Stimulated activated naive CD8-positive, alpha-beta T cell treated with anti-CD3 and anti-CD28 coated beads, Interleukin-15, Interleukin-2, amounts not matched to agents 100 ng/mL and 50 ng/mL, for 24 hours (primary cell): Measurements from ENCODE around the gene SP140L.

Experiments used
- H3K27ac Mint-ChIP-seq: one replicate; pipeline ENCODE4 v1.8.0; 2021; ENCODE audit warnings: mild to moderate bottlenecking, mixed read lengths
- H3K27me3 Mint-ChIP-seq: one replicate; pipeline ENCODE4 v1.8.0; 2021; ENCODE audit warnings: mixed read lengths
- H3K36me3 Mint-ChIP-seq: one replicate; pipeline ENCODE4 v1.8.0; 2021; ENCODE audit warnings: low read depth, mixed read lengths
- H3K4me1 Mint-ChIP-seq: one replicate; pipeline ENCODE4 v1.8.0; 2021; ENCODE audit warnings: low read depth, mixed read lengths
- H3K4me3 Mint-ChIP-seq: one replicate; pipeline ENCODE4 v1.8.0; 2021; ENCODE audit warnings: mild to moderate bottlenecking, mixed read lengths
- H3K9me3 Mint-ChIP-seq: one replicate; pipeline ENCODE4 v1.8.0; 2021; ENCODE audit warnings: mixed read lengths

Gene SP140L

DNA sequence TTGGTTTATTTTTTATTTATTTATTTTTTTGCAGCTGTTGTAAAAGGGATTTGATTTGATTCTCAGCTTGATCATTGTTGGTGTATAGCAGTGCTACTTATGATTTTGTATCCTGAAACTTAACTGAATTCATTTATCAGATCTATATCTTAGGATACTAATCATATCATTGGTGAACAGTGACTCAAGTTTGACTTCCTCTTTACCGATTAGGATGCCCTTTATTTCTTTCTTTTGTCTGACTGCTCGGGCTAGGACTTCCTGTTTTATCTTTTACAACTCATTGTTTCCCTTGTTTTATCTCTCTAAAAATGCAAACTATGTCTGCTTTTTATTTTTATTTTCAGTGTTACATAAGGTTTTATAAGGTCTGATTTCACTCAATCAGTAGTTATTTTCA is 112.6 kb downstream of the SP140L start:
- Mint-ChIP-seq H3K27me3 (no peaks in the 10 kb centered on the region), H3K9me3 (peaks cover 3% of the 10 kb centered on the region), H3K4me3 (peak overlapping the region; percentile 63), H3K4me1 (peaks cover 78% of the 10 kb centered on the region), H3K27ac (peak overlapping the region; percentile 87), H3K36me3 (peaks cover 66% of the 10 kb centered on the region)

DNA sequence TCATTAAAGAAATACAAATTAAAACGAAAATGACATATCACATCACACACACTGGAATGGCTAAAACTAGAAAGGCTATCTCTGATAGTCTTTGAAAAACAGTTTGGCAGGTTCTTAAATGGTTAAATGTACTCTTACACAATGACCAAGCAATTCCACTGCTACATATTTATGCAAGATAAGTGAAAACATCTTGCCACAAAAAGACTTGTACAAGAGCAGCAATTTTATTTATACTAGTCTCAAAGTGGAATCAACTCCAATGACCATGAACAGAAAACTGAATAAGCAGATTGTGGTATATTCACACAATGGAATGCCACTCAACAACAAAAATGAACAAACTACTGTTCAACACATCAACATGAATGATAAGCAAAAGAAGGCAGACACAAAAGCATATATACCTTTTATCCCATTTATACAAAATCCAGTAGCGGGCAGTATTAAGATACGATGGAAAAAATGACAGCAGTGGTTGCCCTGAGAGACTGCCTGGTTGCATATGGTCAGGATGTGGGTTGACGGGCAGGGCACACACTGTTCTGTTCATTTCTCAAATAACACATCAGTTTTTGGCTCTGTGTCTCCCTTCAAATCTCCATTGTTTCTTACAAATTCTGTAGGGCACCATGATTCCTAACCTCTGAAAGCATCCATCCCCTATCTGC is 114.4 kb downstream of the SP140L start:
- Mint-ChIP-seq H3K27ac (peak overlapping the region; percentile 85), H3K4me1 (peaks cover 78% of the 10 kb centered on the region), H3K4me3 (peak overlapping the region; percentile 62), H3K27me3 (no peaks in the 10 kb centered on the region), H3K36me3 (peaks cover 58% of the 10 kb centered on the region), H3K9me3 (no peaks in the 10 kb centered on the region)

GRCh38 chr2:230443541-230443940 is 116.5 kb downstream of the SP140L start:
- H3K27ac Mint-ChIP-seq: peak overlapping the region; percentile 45
- peaks cover 62% of the 10 kb centered on the region for H3K36me3 Mint-ChIP-seq
- H3K27me3 Mint-ChIP-seq: no peaks in the 10 kb centered on the region
- H3K9me3 Mint-ChIP-seq: no peaks in the 10 kb centered on the region
- H3K4me1 Mint-ChIP-seq: peaks cover 93% of the 10 kb centered on the region
- H3K4me3 Mint-ChIP-seq: no peak overlapping the region

- H3K9me3 Mint-ChIP-seq: no peaks in the 10 kb centered on the region
- no peak overlapping the region for H3K27ac Mint-ChIP-seq
- peaks cover 93% of the 10 kb centered on the region for H3K4me1 Mint-ChIP-seq
- no peaks in the 10 kb centered on the region for H3K27me3 Mint-ChIP-seq
- H3K36me3 Mint-ChIP-seq: peaks cover 63% of the 10 kb centered on the region
- H3K4me3 Mint-ChIP-seq: no peak overlapping the region
Measured at GRCh38 chr2:230444832-230445231, 117.8 kb downstream of the SP140L start.

DNA sequence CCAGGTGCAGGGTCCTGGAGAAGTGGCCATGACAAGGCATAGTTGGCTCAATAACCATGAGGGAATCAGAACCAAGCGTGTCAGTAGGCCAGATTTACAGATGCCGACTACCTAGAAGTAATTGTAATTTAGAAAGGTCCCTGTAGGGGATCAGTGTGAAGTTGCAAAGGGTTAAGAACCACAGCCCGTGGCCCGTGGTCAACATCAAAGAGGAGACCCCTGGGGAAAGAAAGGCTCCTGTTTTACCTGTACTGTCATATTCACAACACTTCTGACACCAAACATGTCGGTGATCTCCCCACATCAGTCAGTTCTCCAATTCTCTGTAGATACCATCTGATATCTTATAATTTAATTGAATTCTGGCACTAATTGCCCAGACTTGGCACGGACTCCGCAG is 120.0 kb downstream of the SP140L start:
- Mint-ChIP-seq H3K36me3 (peaks cover 83% of the 10 kb centered on the region), H3K27me3 (no peaks in the 10 kb centered on the region), H3K27ac (peak overlapping the region; percentile 98), H3K4me1 (peaks cover 89% of the 10 kb centered on the region), H3K4me3 (no peak overlapping the region), H3K9me3 (no peaks in the 10 kb centered on the region)

- Mint-ChIP-seq H3K27ac (peak overlapping the region; percentile 98), H3K9me3 (peaks cover 3% of the 10 kb centered on the region), H3K4me3 (peak overlapping the region; percentile 73), H3K27me3 (no peaks in the 10 kb centered on the region), H3K36me3 (peaks cover 85% of the 10 kb centered on the region), H3K4me1 (peaks cover 84% of the 10 kb centered on the region)
Measured at GRCh38 chr2:230447455-230448451, 120.8 kb downstream of the SP140L start.

DNA sequence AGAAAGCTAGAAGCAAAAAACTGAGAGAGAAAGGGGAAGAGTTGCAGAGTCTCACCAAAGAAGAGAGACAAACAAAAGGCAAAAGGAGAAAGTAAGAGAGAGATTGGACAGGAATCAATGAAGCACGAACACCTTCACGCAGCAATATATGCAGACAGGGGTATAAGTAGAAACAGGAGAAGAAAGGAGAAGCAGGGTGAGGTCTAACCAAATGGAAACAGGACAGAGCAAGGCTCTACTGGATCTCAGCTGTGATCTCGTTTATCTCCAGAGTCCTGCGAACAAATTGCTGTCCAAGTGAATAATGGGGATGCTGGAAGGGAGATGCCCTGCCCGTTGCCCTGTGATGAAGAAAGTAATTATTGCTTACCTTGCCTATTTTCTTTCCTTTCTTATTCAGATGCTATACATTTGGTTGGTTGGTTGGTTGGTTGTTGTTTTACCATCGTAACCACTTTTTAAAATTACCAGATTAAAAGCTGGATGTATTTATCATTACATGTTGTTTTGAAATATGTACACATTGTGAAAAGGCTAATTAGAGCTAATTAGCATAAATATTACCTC is 123.0 kb downstream of the SP140L start:
- Mint-ChIP-seq H3K4me1 (peaks cover 84% of the 10 kb centered on the region), H3K9me3 (peaks cover 7% of the 10 kb centered on the region), H3K4me3 (no peak overlapping the region), H3K27ac (peak overlapping the region; percentile 21), H3K36me3 (peaks cover 90% of the 10 kb centered on the region), H3K27me3 (no peaks in the 10 kb centered on the region)

DNA sequence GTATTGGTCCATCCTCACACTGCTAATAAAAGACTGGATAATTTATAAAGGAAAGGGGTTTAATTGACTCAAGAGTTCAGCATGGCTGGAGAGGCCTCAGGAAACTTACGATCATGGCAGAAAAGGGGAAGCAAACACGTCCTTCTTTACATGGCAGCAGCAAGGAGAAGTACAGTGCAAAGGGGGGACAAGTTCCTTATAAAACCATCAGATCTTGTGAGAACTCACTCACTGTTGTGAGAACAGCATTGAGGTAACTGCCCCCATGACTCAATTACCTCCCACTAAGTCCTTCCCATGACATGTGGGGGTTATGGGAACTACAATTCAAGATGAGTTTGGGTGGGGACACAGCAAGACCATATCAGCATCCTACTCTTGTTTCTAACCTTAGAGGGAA is 126.0 kb downstream of the SP140L start:
- Mint-ChIP-seq H3K4me1 (peaks cover 85% of the 10 kb centered on the region), H3K27ac (no peak overlapping the region), H3K9me3 (peaks cover 21% of the 10 kb centered on the region)

More for the DNA sequence above, 126.0 kb downstream of the SP140L start:
- Mint-ChIP-seq H3K4me3 (no peak overlapping the region), H3K36me3 (peaks cover 95% of the 10 kb centered on the region), H3K27me3 (no peaks in the 10 kb centered on the region)
